Stomach (tissue), 9 donors: Measurements from ENCODE around the gene C1orf56. TPM values are rescaled to one million over a fixed set of nuclear protein-coding genes. Genes with fewer than 3 reads are reported as not detected.
A peak's percentile ranks its signal among the peaks of the same experiment; 100 is the strongest.

Experiments used
- DNase-seq, 2 donors: peaks; one replicate each; pipeline versions ENCODE4 v3.0.0 to v3.0.0-alpha.2; 2013 to 2019
- H3K27ac ChIP-seq, 5 donors: fragments of 200-600 bp in 4 of 5; sonication (generic) in 4 of 5; one replicate each; pipeline ENCODE4 v1.5.1; 2013 to 2019; ENCODE audit warnings: mild to moderate bottlenecking in 1 of 5, moderate library complexity in 1 of 5
- H3K27me3 ChIP-seq, 3 donors: fragments of 200-600 bp; sonication (generic); one replicate each; pipeline ENCODE4 v1.5.1; 2017 to 2019; ENCODE audit warnings: mixed run types in 1 of 3
- H3K36me3 ChIP-seq, 4 donors: fragments of 200-600 bp; sonication (generic); 1 replicate in 3 of 4; 2 replicates in 1 of 4; pipeline ENCODE4 v1.5.1; 2016 to 2019
- H3K4me1 ChIP-seq, 4 donors: fragments of 200-600 bp; sonication (generic); one replicate each; pipeline ENCODE4 v1.5.1; 2016 to 2019
- H3K4me3 ChIP-seq, 4 donors: fragments of 200-600 bp; sonication (generic) in 3 of 4; one replicate each; pipeline ENCODE4 v1.5.1; 2016 to 2019; ENCODE audit warnings: mild to moderate bottlenecking in 1 of 4
- H3K9me3 ChIP-seq, 4 donors: fragments of 200-600 bp; sonication (generic); one replicate each; pipeline ENCODE4 v1.5.1; 2016 to 2019
- EP300 ChIP-seq: sonication (generic); formaldehyde crosslinking; IDR thresholded peaks from one replicate; pipeline ENCODE4 v1.6.1; 2017; ENCODE audit warnings: antibody characterized with exemption
- POLR2A ChIP-seq, 4 donors: fragments of 450-650 bp; IDR thresholded peaks; one replicate each; pipeline ENCODE4 v1.6.1; 2016; ENCODE audit warnings: antibody characterized with exemption in 4 of 4, control low read depth in 2 of 4, mild to moderate bottlenecking in 1 of 4, moderate library complexity in 1 of 4
- POLR2AphosphoS5 ChIP-seq, 3 donors: sonication (generic); formaldehyde crosslinking; IDR thresholded peaks; one replicate each; pipeline ENCODE4 v1.6.1; 2016; ENCODE audit warnings: antibody characterized with exemption in 3 of 3
- WGBS, 5 donors: extraction: QIAGEN DNeasy Blood & Tissue Kit in 3 of 5; methylation state at CpG; one replicate each; pipeline versions ENCODE4 v1.1.5 to v1.1.7; 2013 to 2018; 5-methylcytosine and 5-hydroxymethylcytosine counted together
- intact Hi-C: fragments of 100-400 bp; cut with DNase I; formaldehyde crosslinking; loops from one replicate; pipeline ENCODE4 v1.15.1; 2023; ENCODE audit warnings: low total_unique reads
- polyA plus RNA-seq, 3 donors: library from polyadenylated mRNA; stranded (reverse); fragments of 200-250 nt; gene quantifications; one replicate each; pipeline ENCODE4 v1.2.3, GENCODE V29; 2013
- total RNA-seq, 5 donors: library from RNA; depleted of rRNA; stranded (reverse); fragments of >200 nt; gene quantifications; one replicate each; pipeline versions ENCODE4 v1.1.0 to v1.2.3, GENCODE V29; 2014 to 2016
- TF ChIP-seq, protein P1 (sequence below), 7 experiments: fragments of 450-650 bp in 4 of 7; fragments of 200-600 bp in 3 of 7; sonication (generic) in 3 of 7; IDR thresholded peaks; one replicate each; pipeline ENCODE4 v1.5.1; 2016 to 2019; ENCODE audit warnings: antibody characterized with exemption in 7 of 7, control low read depth in 2 of 7, mild to moderate bottlenecking in 1 of 7
- donor health status: healthy with polysubstance abuse.
- donor health status: Bipolar disorder and iron deficiency.
- donor health status: healthy.

Gene C1orf56
- total and polyA plus RNA-seq, 8 donors, result 0.73 to 6.4 (median 3.0) TPM

DNA sequence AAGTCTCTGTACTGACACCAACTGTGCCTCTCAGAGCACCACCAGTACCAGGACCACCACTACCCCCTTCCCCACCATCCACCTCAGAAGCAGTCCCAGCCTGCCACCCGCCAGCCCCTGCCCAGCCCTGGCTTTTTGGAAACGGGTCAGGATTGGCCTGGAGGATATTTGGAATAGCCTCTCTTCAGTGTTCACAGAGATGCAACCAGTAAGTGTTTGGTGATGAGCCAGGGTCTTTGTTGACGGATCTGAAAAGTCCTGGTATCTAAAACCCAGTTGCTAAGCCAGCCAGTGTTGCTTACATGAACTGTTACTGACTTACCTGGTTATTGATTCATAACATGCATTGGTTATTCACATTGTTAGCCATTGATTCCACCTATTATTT is 1.1 kb downstream of the C1orf56 start:
- peaks cover 16 to 32% (median 23%) of the 10 kb centered on the region in 4 donors for H3K36me3 ChIP-seq
- DNase-seq, result no peak
- no peaks in the 10 kb centered on the region for H3K27me3 ChIP-seq
- H3K9me3 ChIP-seq, result no peaks in the 10 kb centered on the region
- 17 to 36% (median 20%) methylated on average over 1 to 3 of the region's 3 CpGs for WGBS, 5 donors
- peak overlapping the region; percentile 55 to 92 (median 92) for H3K27ac ChIP-seq
- TF ChIP-seq POLR2AphosphoS5 (IDR thresholded peaks at IDR 0.05) (no peak), EP300 (no peak), POLR2A (IDR thresholded peaks at IDR 0.05) (no peak)
- TF ChIP-seq, protein P1, sequence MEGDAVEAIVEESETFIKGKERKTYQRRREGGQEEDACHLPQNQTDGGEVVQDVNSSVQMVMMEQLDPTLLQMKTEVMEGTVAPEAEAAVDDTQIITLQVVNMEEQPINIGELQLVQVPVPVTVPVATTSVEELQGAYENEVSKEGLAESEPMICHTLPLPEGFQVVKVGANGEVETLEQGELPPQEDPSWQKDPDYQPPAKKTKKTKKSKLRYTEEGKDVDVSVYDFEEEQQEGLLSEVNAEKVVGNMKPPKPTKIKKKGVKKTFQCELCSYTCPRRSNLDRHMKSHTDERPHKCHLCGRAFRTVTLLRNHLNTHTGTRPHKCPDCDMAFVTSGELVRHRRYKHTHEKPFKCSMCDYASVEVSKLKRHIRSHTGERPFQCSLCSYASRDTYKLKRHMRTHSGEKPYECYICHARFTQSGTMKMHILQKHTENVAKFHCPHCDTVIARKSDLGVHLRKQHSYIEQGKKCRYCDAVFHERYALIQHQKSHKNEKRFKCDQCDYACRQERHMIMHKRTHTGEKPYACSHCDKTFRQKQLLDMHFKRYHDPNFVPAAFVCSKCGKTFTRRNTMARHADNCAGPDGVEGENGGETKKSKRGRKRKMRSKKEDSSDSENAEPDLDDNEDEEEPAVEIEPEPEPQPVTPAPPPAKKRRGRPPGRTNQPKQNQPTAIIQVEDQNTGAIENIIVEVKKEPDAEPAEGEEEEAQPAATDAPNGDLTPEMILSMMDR (IDR thresholded peaks at IDR 0.05), result peak in 2 of 7 experiments; percentile 34 to 38
- H3K4me3 ChIP-seq, result peak overlapping the region; percentile 69 to 91 (median 80)
- intact Hi-C loops, result no loop called here
- H3K4me1 ChIP-seq, result peaks cover 6 to 37% (median 27%) of the 10 kb centered on the region in 4 donors

DNA sequence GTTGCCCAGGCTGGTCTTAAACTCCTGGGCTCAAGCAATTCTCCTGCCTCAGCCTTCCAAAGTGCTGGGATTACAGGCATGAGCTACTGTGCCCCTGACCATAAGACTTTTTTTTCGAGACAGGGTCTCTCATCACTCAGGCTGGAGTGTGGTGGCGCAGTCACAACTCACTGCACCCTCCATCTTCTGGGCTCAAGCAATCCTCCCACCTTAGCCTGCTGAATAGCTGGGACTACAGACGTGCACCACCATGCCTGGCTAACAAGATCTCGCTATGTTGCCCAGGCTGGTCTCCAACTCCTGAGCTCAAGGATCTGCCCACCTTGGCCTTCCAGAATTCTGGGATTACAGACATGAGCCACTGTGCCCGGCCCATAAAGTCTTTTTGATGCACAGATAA is 1.9 kb downstream of the C1orf56 start:
- Histone ChIP-seq H3K36me3 (peaks cover 24 to 40% (median 32%) of the 10 kb centered on the region in 4 donors), H3K4me3 (no peak overlapping the region), H3K9me3 (no peaks in the 10 kb centered on the region), H3K27me3 (no peaks in the 10 kb centered on the region), H3K27ac (peak overlapping the region in 1 of 5 donors; percentile 92), H3K4me1 (peaks cover 6 to 37% (median 27%) of the 10 kb centered on the region in 4 donors)
- no peak for DNase-seq
- intact Hi-C loops, result no loop called here
- TF ChIP-seq POLR2AphosphoS5 (IDR thresholded peaks at IDR 0.05) (no peak), POLR2A (IDR thresholded peaks at IDR 0.05) (no peak), EP300 (no peak)
- TF ChIP-seq, protein P1 (IDR thresholded peaks at IDR 0.05), result no peak
- 85 to 91% (median 89%) methylated on average over 5 of the region's 5 CpGs for WGBS, 5 donors

DNA sequence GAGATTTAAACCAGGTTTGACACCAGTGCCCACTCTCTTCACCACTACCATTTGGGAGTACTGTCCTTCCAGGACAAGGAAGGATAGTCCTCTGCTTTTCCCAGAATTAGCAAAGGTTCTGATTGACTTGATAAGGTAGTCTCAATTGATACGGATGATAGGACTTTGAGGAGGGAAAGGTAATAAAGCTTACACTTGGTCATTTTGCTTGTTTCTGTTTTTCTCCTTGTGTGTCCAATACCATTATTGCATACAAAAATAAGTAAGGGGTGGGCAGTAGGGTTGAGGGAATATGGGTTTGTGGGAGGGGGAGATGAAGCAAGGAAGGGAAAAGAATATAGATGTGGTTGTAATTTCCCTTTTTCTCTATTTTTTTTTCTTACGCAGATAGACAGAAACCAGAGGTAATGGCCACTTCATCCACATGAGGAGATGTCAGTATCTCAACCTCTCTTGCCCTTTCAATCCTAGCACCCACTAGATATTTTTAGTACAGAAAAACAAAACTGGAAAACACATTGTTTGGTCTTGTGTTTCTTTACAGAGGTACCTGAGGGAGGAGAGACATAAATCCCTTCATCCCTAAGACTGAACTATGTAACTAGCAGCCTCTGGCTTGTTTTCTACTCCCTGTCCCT is 2.6 kb downstream of the C1orf56 start:
- no peaks in the 10 kb centered on the region for H3K9me3 ChIP-seq
- intact Hi-C loops, result no loop called here
- peak overlapping the region in 1 of 5 donors; percentile 6 for H3K27ac ChIP-seq
- peaks cover 6 to 43% (median 29%) of the 10 kb centered on the region in 4 donors for H3K4me1 ChIP-seq
- no peaks in the 10 kb centered on the region for H3K27me3 ChIP-seq
- 79 to 86% (median 82%) methylated on average over 2 of the region's 2 CpGs for WGBS, 5 donors
- TF ChIP-seq POLR2AphosphoS5 (IDR thresholded peaks at IDR 0.05), result no peak
- no peak for TF ChIP-seq EP300
- no peak for DNase-seq
- peaks cover 31 to 47% (median 39%) of the 10 kb centered on the region in 4 donors for H3K36me3 ChIP-seq
- H3K4me3 ChIP-seq, result no peak overlapping the region

DNA sequence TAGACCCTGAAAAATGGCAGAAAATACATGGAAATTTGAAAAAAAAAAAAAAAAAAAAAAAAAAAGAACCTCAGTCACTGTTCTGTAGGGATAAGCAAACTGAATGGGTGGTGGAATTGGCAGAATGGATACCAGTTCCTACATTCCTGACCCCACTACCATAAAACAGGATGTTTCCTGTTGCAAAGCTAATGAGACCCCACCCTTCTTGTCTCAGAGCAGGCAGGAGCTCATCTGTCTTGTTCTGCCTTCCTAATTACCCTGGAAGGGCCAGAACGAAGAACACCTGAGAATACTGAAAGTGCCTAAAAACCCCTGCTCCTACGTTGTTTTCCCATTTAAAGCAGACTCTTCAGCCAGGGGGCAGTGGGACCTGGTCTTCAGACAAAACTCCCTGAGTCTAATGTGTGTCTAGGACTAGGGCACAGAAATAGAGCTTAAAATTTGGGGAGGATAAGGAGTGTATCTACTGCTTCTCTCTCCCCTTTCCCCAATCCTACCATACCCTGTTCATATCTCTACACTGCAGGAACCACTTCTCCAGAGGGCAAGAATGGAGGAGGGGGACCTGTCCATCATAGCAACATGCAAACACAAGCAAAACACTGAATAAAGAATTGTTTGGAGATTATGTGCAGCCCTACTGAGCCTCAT is 3.9 kb downstream of the C1orf56 start:
- TF ChIP-seq POLR2A (IDR thresholded peaks at IDR 0.05) (no peak), EP300 (no peak), POLR2AphosphoS5 (IDR thresholded peaks at IDR 0.05) (no peak)
- TF ChIP-seq, protein P1 (IDR thresholded peaks at IDR 0.05), result no peak
- H3K27ac ChIP-seq, result peak overlapping the region in 1 of 5 donors; percentile 20
- peaks cover 37 to 56% (median 50%) of the 10 kb centered on the region in 4 donors for H3K36me3 ChIP-seq

More for the DNA sequence above, 3.9 kb downstream of the C1orf56 start:
- H3K4me3 ChIP-seq, result no peak overlapping the region
- intact Hi-C loops, result no loop called here
- 72 to 85% (median 78%) methylated on average over 2 of the region's 2 CpGs for WGBS, 5 donors
- H3K9me3 ChIP-seq, result no peaks in the 10 kb centered on the region
- peaks cover 13 to 56% (median 42%) of the 10 kb centered on the region in 4 donors for H3K4me1 ChIP-seq
- no peaks in the 10 kb centered on the region for H3K27me3 ChIP-seq
- no peak for DNase-seq
